SU-DHL-6 (cell line): ENCODE data around the gene GRB10.

Source experiments
- EZH2phosphoT487 ChIP-seq: fragments of 200-600 bp; sonication (generic), shearing (Covaris generic); conservative IDR thresholded peaks from 2 replicates; pipeline ENCODE4 v1.6.1; 2018; ENCODE audit warnings: mild to moderate bottlenecking, antibody characterized with exemption, low read length, moderate library complexity, mixed read lengths
- TF ChIP-seq, protein P1 (sequence below): fragments of 200-600 bp; sonication (generic); IDR thresholded peaks from one replicate; pipeline ENCODE4 v1.5.1; 2017; ENCODE audit warnings: antibody characterized with exemption, mild to moderate bottlenecking, low read length, moderate library complexity; ENCODE audit not compliant: insufficient read depth, poor library complexity, severe bottlenecking

- TF ChIP-seq, protein P1, sequence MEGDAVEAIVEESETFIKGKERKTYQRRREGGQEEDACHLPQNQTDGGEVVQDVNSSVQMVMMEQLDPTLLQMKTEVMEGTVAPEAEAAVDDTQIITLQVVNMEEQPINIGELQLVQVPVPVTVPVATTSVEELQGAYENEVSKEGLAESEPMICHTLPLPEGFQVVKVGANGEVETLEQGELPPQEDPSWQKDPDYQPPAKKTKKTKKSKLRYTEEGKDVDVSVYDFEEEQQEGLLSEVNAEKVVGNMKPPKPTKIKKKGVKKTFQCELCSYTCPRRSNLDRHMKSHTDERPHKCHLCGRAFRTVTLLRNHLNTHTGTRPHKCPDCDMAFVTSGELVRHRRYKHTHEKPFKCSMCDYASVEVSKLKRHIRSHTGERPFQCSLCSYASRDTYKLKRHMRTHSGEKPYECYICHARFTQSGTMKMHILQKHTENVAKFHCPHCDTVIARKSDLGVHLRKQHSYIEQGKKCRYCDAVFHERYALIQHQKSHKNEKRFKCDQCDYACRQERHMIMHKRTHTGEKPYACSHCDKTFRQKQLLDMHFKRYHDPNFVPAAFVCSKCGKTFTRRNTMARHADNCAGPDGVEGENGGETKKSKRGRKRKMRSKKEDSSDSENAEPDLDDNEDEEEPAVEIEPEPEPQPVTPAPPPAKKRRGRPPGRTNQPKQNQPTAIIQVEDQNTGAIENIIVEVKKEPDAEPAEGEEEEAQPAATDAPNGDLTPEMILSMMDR, result no peak
- no peak for TF ChIP-seq EZH2phosphoT487
Measured at GRCh38 chr7:50712252-50713122, 70.2 kb downstream of the GRB10 start.
